ENCODE measurements around the gene FALEC.

- TF ChIP-seq CTCF (IDR thresholded peaks at IDR 0.05; ENCODE audit: poor library complexity, severe bottlenecking), result no peak
- no peak for TF ChIP-seq POLR2AphosphoS5 (IDR thresholded peaks at IDR 0.05)
- no peak for TF ChIP-seq REST (IDR thresholded peaks at IDR 0.05; ENCODE audit: borderline replicate concordance)
- no peak for TF ChIP-seq TAF1 (IDR thresholded peaks at IDR 0.05; ENCODE audit: low read depth)
- no peak for TF ChIP-seq MXI1 (conservative IDR thresholded peaks at IDR 0.05; ENCODE audit: poor library complexity, severe bottlenecking)
- TF ChIP-seq RAD21 (conservative IDR thresholded peaks at IDR 0.05), result no peak
- no peak for TF ChIP-seq EP300 (conservative IDR thresholded peaks at IDR 0.05; ENCODE audit: poor library complexity, severe bottlenecking)
These were observed 22.5 kb downstream of the FALEC start for GRCh38 chr1:150537732-150538684.
